ENCODE data around the gene SBF2.

DNA sequence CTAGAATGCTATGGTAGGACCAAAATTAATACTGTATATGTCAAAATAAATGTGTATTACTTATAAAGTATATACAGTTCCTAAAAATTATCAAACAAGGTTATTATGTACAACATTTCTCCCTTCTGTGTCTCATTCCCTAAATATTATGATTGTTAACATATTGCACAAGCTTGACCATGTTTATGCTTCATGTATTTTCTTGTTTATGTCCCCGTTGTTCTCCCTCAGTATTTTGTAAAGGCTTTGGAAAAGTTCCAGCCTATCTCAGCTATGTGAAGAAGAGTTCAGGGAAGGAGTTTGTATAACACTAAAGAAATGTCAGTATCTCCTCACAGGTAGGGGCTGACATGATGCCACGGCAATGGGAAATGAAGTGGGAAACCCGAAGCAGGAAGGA, 30.5 kb upstream of the SBF2 start:
- TF ChIP-seq CTCF (optimal IDR thresholded peaks at IDR 0.05 in 1 of 3, IDR thresholded peaks at IDR 0.05 in 1 of 3, conservative IDR thresholded peaks at IDR 0.05 in 1 of 3; ENCODE audit: extremely low read depth in 1 of 3, insufficient read depth in 2 of 3, low read length in 3 of 3) (no peak), EZH2 (IDR thresholded peaks at IDR 0.05; ENCODE audit: low read length) (no peak)

Measured in keratinocyte (primary cell).